Psoas muscle (tissue), 8 donors: ENCODE measurements around the gene OCA2. TPM values are rescaled to one million over a fixed set of nuclear protein-coding genes. Genes with fewer than 3 reads are reported as not detected.

Experiments used
- ATAC-seq, 4 donors: fragments of 200-7000 bp; cut with Tn5 transposase; one replicate each; pipeline ENCODE4 v1.9.1; 2020; ENCODE audit warnings: moderate library complexity in 3 of 4, mild to moderate bottlenecking in 2 of 4
- DNase-seq, 2 donors: peaks; one replicate each; pipeline ENCODE4 v3.0.0-alpha.2; 2020
- H3K27ac ChIP-seq: fragments of 200-600 bp; one replicate; pipeline ENCODE4 v1.8.0; 2022
- H3K27me3 ChIP-seq, 3 donors: fragments of 200-600 bp in 1 of 3; one replicate each; pipeline versions ENCODE4 v1.6.1 to v1.8.0; 2013 to 2022; ENCODE audit warnings: low read length in 2 of 3, mild to moderate bottlenecking in 2 of 3, moderate library complexity in 1 of 3; ENCODE audit not compliant: insufficient read depth in 3 of 3
- H3K36me3 ChIP-seq, 2 donors: fragments of 200-600 bp in 1 of 2; one replicate each; pipeline versions ENCODE4 v1.6.1 to v1.8.0; 2013 to 2022; ENCODE audit warnings: low read depth in 1 of 2, mild to moderate bottlenecking in 1 of 2, moderate library complexity in 1 of 2; ENCODE audit not compliant: insufficient read depth in 1 of 2
- H3K4me1 ChIP-seq: fragments of 200-600 bp; one replicate; pipeline ENCODE4 v1.8.0; 2022
- H3K4me3 ChIP-seq: fragments of 200-600 bp; one replicate; pipeline ENCODE4 v1.8.0; 2022; ENCODE audit warnings: mild to moderate bottlenecking
- H3K9me3 ChIP-seq: fragments of 200-600 bp; one replicate; pipeline ENCODE4 v1.8.0; 2022
- CTCF ChIP-seq: fragments of 200-600 bp; IDR thresholded peaks from one replicate; pipeline ENCODE4 v1.8.0; 2022; ENCODE audit warnings: antibody characterized with exemption
- WGBS, 3 donors: extraction: QIAGEN DNeasy Blood & Tissue Kit; methylation state at CpG; one replicate each; pipeline versions ENCODE4 v1.1.6 to v1.1.7; 2013; 5-methylcytosine and 5-hydroxymethylcytosine counted together
- intact Hi-C, 2 donors: fragments of 100-400 bp; cut with DNase I; formaldehyde crosslinking; loops; one replicate each; pipeline versions ENCODE4 v1.11.0 to v1.14.2; 2022
- polyA plus RNA-seq, 3 donors: library from polyadenylated mRNA; stranded (reverse); fragments of 200-250 nt; gene quantifications; one replicate each; pipeline ENCODE4 v1.2.3, GENCODE V29; 2013
- total RNA-seq, 4 donors: library from RNA; stranded (reverse); fragmentation: NEBNext Ultra II Directional in 2 of 4; extraction: Animal tissue kit (Norgen Biotek cat#: 25700) in 2 of 4; gene quantifications; one replicate each; pipeline versions ENCODE4 v1.2.1 to v1.2.4, GENCODE V29; 2021 to 2023
- donor health status: healthy with polysubstance abuse.
- donor health status: DM: no; HTN: no; CAD: no; lungs with moderate emphysema.
- donor health status: Bipolar disorder and iron deficiency.
- donor health status: healthy.
- donor health status: DM: yes; HTN: yes; CAD: no.
- donor health status: DM: no; HTN: no; CAD: no.
- donor health status: DM: no; HTN: no; CAD: no.
- donor health status: DM: yes; HTN: yes; CAD: no.

Gene OCA2
- total and polyA plus RNA-seq, 7 donors = 0.03 to 0.52 (median 0.17) TPM; not detected in 2

DNA sequence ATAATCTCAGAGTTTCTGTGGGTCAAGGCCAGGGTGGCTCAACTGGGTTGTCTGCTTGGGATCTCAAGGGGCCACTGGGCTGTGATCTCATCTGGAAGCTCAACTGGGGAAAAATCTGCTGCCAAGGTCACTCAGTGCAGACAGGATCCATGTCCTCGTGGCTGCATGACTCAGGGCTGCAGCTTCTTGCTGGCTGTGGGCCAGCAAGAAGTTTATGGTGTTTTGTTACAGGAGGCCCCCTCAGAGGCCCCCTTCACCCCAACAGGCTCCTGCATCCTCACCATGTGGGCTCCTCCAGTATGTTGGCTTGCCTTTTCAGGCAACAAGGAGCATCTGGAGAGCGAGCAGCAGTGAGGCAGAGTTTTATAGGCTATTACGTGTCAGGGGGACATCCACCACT is 14.6 kb downstream of the OCA2 start:
- Histone ChIP-seq H3K4me1 (no peaks in the 10 kb centered on the region), H3K4me3 (no peak overlapping the region), H3K36me3 (no peaks in the 10 kb centered on the region), H3K9me3 (no peaks in the 10 kb centered on the region), H3K27me3 (no peaks in the 10 kb centered on the region), H3K27ac (no peak overlapping the region)
- ATAC-seq = no peak
- intact Hi-C loops = no loop called here
- WGBS, 3 donors = 60 to 68% (median 67%) methylated on average over 3 of the region's 3 CpGs
- no peak for DNase-seq
- TF ChIP-seq CTCF = no peak

- TF ChIP-seq CTCF = no peak
- 69 to 73% (median 73%) methylated on average over 11 of the region's 11 CpGs for WGBS, 3 donors
- Histone ChIP-seq H3K4me3 (no peak overlapping the region), H3K36me3 (no peaks in the 10 kb centered on the region), H3K9me3 (no peaks in the 10 kb centered on the region), H3K27ac (no peak overlapping the region), H3K4me1 (no peaks in the 10 kb centered on the region), H3K27me3 (no peaks in the 10 kb centered on the region)
- ATAC-seq = no peak
- no peak for DNase-seq
- intact Hi-C loops = no loop called here
Measured at GRCh38 chr15:28082891-28083684, 16.0 kb downstream of the OCA2 start.

GRCh38 chr15:28081594-28081993 is 17.5 kb downstream of the OCA2 start:
- Histone ChIP-seq H3K9me3 (no peaks in the 10 kb centered on the region), H3K27me3 (no peaks in the 10 kb centered on the region), H3K4me3 (no peak overlapping the region), H3K4me1 (no peaks in the 10 kb centered on the region), H3K27ac (no peak overlapping the region), H3K36me3 (no peaks in the 10 kb centered on the region)
- no peak for DNase-seq
- intact Hi-C loops = no loop called here
- no peak for ATAC-seq
- TF ChIP-seq CTCF = no peak
- 93 to 96% (median 94%) methylated on average over 20 of the region's 20 CpGs for WGBS, 3 donors

GRCh38 chr15:28080386-28080785 is 18.7 kb downstream of the OCA2 start:
- intact Hi-C loops = no loop called here
- Histone ChIP-seq H3K4me1 (no peaks in the 10 kb centered on the region), H3K36me3 (no peaks in the 10 kb centered on the region), H3K4me3 (no peak overlapping the region), H3K27me3 (no peaks in the 10 kb centered on the region), H3K9me3 (no peaks in the 10 kb centered on the region), H3K27ac (no peak overlapping the region)
- no peak for ATAC-seq
- no peak for DNase-seq
- 68 to 72% (median 70%) methylated on average over 8 of the region's 8 CpGs for WGBS, 3 donors
- TF ChIP-seq CTCF = no peak
